HG03039 (cell line): ENCODE data around the gene RAB9B.
A peak's percentile ranks its signal among the peaks of the same experiment; 100 is the strongest.
"Not testable (repeated sequence)": the region's sequence is repeated elsewhere in the genome, so short reads cannot be mapped to it uniquely, and the experiment has no call there.

Source experiments
- ATAC-seq: cut with Tn5 transposase; IDR thresholded peaks from one replicate; pipeline ENCODE4 v1.9.1; 2021; ENCODE audit warnings: mild to moderate bottlenecking, moderate library complexity; ENCODE audit not compliant: unreplicated experiment

Gene RAB9B

GRCh38 chrX:103817101-103817500 lies 15.0 kb downstream of the RAB9B start:
- ATAC-seq = not testable (repeated sequence)

GRCh38 chrX:103811858-103812257 lies 20.2 kb downstream of the RAB9B start:
- ATAC-seq = no peak

GRCh38 chrX:103806862-103807474 lies 25.1 kb downstream of the RAB9B start:
- no peak for ATAC-seq

GRCh38 chrX:103805860-103806259 lies 26.2 kb downstream of the RAB9B start:
- ATAC-seq = no peak

- no peak for ATAC-seq
Measured at GRCh38 chrX:103800318-103800717, 31.7 kb downstream of the RAB9B start.

GRCh38 chrX:103797691-103798090 lies 34.4 kb downstream of the RAB9B start:
- ATAC-seq = no peak

GRCh38 chrX:103794119-103794518 lies 37.9 kb downstream of the RAB9B start:
- no peak for ATAC-seq

GRCh38 chrX:103793545-103793940 lies 38.5 kb downstream of the RAB9B start:
- ATAC-seq = no peak

GRCh38 chrX:103792916-103793544 lies 39.0 kb downstream of the RAB9B start:
- ATAC-seq = no peak

- no peak for ATAC-seq
Measured at GRCh38 chrX:103791826-103792485, 40.1 kb downstream of the RAB9B start.

GRCh38 chrX:103791228-103791627 lies 40.8 kb downstream of the RAB9B start:
- ATAC-seq = no peak

- ATAC-seq = peak; percentile 49
Measured at GRCh38 chrX:103789004-103789403, 43.1 kb downstream of the RAB9B start.

- ATAC-seq = no peak
Measured at GRCh38 chrX:103783971-103784370, 48.1 kb downstream of the RAB9B start.

GRCh38 chrX:103783196-103783595 lies 48.9 kb downstream of the RAB9B start:
- no peak for ATAC-seq

GRCh38 chrX:103782640-103783039 lies 49.4 kb downstream of the RAB9B start:
- ATAC-seq = no peak

- no peak for ATAC-seq
Measured at GRCh38 chrX:103781706-103782105, 50.4 kb downstream of the RAB9B start.

GRCh38 chrX:103781062-103781402 lies 51.0 kb downstream of the RAB9B start:
- no peak for ATAC-seq

- ATAC-seq = no peak
Measured at GRCh38 chrX:103780336-103781061, 51.6 kb downstream of the RAB9B start.

GRCh38 chrX:103779141-103779789 lies 52.8 kb downstream of the RAB9B start:
- ATAC-seq = no peak

GRCh38 chrX:103776546-103776945 lies 55.5 kb downstream of the RAB9B start, which contains the start of gene PLP1:
Gene PLP1, plus strand, starts transcription at chrX:103776840. Its CDS starts 156 bp downstream, at chrX:103776996.
- no peak for ATAC-seq

- ATAC-seq = no peak
Measured at GRCh38 chrX:103774070-103774642, 57.9 kb downstream of the RAB9B start.
